Smooth muscle cell (in vitro differentiated cells): Measurements from ENCODE around the gene AMOTL1. TPM values are rescaled to one million over a fixed set of nuclear protein-coding genes. Genes with fewer than 3 reads are reported as not detected.

Experiments
- DNase-seq: peaks from one replicate; lab custom pipeline; 2025; ENCODE audit not compliant: unreplicated experiment; lab: John Stamatoyannopoulos, UW
- H2AFZ ChIP-seq: fragments of 200-600 bp; sonication (generic); 2 replicates; pipeline ENCODE4 v1.6.0; 2016; ENCODE audit warnings: antibody characterized with exemption, low read depth, mild to moderate bottlenecking
- H3F3A ChIP-seq: fragments of 200-600 bp; sonication (generic); 2 replicates; pipeline ENCODE4 v1.6.0; 2017; ENCODE audit warnings: antibody characterized with exemption, low read depth
- H3K27ac ChIP-seq: fragments of 200-600 bp; sonication (generic); 2 replicates; pipeline ENCODE4 v1.5.1; 2016; ENCODE audit warnings: low read depth, mild to moderate bottlenecking
- H3K27me3 ChIP-seq: fragments of 200-600 bp; sonication (generic); 2 replicates; pipeline ENCODE4 v1.6.1; 2016; ENCODE audit warnings: low read depth, mild to moderate bottlenecking
- H3K36me3 ChIP-seq: fragments of 200-600 bp; sonication (generic); 2 replicates; pipeline ENCODE4 v1.5.1; 2016; ENCODE audit warnings: low read depth
- H3K4me1 ChIP-seq: fragments of 200-600 bp; sonication (generic); 2 replicates; pipeline ENCODE4 v1.5.1; 2016; ENCODE audit warnings: low read depth
- H3K4me2 ChIP-seq: fragments of 200-600 bp; sonication (generic); 2 replicates; pipeline ENCODE4 v1.6.0; 2016; ENCODE audit warnings: mild to moderate bottlenecking
- H3K4me3 ChIP-seq: fragments of 200-600 bp; sonication (generic); 2 replicates; pipeline ENCODE4 v1.5.1; 2016; ENCODE audit warnings: mild to moderate bottlenecking
- H3K79me2 ChIP-seq: fragments of 200-600 bp; sonication (generic); 2 replicates; pipeline ENCODE4 v1.6.0; 2016; ENCODE audit warnings: low read depth, mild to moderate bottlenecking
- H3K9ac ChIP-seq: fragments of 200-600 bp; sonication (generic); 2 replicates; pipeline ENCODE4 v1.6.0; 2016; ENCODE audit warnings: low read depth
- H3K9me3 ChIP-seq: fragments of 200-600 bp; sonication (generic); replicated peaks from 2 replicates; pipeline ENCODE4 v1.5.1; 2016; ENCODE audit warnings: low read depth
- H4K20me1 ChIP-seq: fragments of 200-600 bp; sonication (generic); 2 replicates; pipeline ENCODE4 v1.6.0; 2016; ENCODE audit warnings: low read depth
- WGBS: methylation state at CpG from one replicate; pipeline ENCODE4 v1.1.7; 2016; ENCODE audit warnings: low lambda C conversion rate; 5-methylcytosine and 5-hydroxymethylcytosine counted together
- polyA plus RNA-seq: library from polyadenylated mRNA; unstranded; fragments of >200 nt; fragmentation: Nextera tagmentation; extraction: Ambion mirVana; gene quantifications from 2 replicates; pipeline ENCODE4 v1.2.1, GENCODE V29; 2016
- total RNA-seq: library from RNA; depleted of rRNA; stranded (reverse); fragments of >200 nt; gene quantifications from 2 replicates; pipeline ENCODE4 v1.2.3, GENCODE V29; 2014
- TF ChIP-seq, protein P1 (sequence below): fragments of 200-600 bp; sonication (generic); IDR thresholded peaks from 2 replicates; pipeline ENCODE4 v1.5.1; 2017; ENCODE audit warnings: borderline replicate concordance, mild to moderate bottlenecking, antibody characterized with exemption; ENCODE audit not compliant: insufficient read depth, poor library complexity, severe bottlenecking

AMOTL1 gene
- total and polyA plus RNA-seq, 2 experiments from 2014 or later = 23.4 to 61.0 TPM

DNA sequence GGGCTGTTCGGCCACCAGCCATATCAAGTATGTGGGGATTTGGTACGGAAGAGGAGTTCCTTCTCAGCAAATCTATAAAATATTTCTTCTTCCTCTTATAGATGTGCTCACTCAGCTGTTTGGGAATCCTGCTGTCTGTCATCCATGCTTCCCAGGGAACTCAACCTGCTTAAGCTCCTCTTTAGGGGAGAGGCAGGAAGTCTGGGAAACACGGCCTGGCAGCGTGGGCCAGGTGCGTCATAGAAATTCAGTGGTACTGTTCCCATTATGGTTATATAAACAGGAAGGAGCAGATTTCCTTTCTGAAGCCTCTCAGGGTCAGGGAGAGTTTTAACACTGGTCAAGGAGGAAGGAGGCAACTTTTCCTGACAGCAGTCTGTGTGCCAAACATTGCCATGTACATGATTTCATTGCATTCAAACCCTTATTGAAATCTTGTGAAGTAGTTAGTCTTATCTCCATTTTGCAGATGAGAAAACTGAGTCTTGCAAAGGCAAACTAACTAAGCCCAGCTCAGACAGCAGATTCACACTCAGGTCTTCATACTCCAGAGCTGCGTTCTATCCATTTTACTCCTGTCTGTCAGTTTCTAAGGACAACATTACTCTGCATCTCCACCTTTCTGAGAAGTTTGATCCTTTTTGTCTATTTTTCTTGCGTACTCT lies 35.4 kb upstream of the AMOTL1 start:
- H3K9ac ChIP-seq = no peak overlapping the region
- no peaks in the 10 kb centered on the region for H3K9me3 ChIP-seq
- H3K4me2 ChIP-seq = peak overlapping the region; percentile 23
- no peaks in the 10 kb centered on the region for H4K20me1 ChIP-seq
- no peak for DNase-seq
- H3K4me3 ChIP-seq = no peak overlapping the region
- WGBS = 61% methylated on average over 7 of the region's 7 CpGs
- H3F3A ChIP-seq = peaks cover 18% of the 10 kb centered on the region
- peak overlapping the region; percentile 69 for H3K27ac ChIP-seq
- H3K36me3 ChIP-seq = no peaks in the 10 kb centered on the region
- no peaks in the 10 kb centered on the region for H3K27me3 ChIP-seq
- H3K79me2 ChIP-seq = no peaks in the 10 kb centered on the region
- H3K4me1 ChIP-seq = peaks cover 23% of the 10 kb centered on the region
- no peak overlapping the region for H2AFZ ChIP-seq
- TF ChIP-seq, protein P1, sequence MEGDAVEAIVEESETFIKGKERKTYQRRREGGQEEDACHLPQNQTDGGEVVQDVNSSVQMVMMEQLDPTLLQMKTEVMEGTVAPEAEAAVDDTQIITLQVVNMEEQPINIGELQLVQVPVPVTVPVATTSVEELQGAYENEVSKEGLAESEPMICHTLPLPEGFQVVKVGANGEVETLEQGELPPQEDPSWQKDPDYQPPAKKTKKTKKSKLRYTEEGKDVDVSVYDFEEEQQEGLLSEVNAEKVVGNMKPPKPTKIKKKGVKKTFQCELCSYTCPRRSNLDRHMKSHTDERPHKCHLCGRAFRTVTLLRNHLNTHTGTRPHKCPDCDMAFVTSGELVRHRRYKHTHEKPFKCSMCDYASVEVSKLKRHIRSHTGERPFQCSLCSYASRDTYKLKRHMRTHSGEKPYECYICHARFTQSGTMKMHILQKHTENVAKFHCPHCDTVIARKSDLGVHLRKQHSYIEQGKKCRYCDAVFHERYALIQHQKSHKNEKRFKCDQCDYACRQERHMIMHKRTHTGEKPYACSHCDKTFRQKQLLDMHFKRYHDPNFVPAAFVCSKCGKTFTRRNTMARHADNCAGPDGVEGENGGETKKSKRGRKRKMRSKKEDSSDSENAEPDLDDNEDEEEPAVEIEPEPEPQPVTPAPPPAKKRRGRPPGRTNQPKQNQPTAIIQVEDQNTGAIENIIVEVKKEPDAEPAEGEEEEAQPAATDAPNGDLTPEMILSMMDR = no peak

DNA sequence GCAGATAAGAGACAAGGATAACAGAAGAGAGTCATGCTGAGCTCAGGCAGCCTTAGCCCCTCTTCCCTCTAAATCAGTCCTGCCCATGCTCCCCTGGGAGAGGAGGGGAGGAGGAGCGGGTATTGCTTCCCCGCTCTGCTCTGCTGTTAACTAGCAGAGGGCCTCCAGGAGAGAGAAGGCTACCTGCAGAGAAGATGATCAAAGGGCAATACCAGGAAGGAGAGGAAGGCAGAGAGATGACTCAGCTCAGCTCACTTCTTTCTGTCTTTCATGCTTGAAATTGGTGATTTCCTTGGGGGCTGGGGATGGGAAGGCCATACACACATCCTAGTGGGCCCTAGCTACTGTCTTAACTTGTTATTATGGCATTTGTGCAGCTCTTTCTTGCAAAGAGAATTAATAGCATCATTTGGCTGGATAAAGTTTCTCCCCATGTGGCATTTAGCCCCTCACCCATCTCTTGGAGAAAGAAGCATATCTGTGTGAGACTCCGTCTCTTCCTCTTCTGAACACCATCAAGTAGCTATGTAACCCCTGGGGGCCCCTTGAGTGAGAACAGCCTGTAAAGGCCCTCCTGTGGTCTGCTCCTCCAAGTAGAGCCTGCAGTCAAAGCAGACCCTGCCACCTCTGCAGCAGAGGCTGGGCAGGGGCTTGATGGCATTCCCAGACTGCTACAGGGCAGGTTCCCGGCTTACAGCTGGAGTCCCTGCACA lies 33.4 kb upstream of the AMOTL1 start:
- H3K27ac ChIP-seq = no peak overlapping the region
- no peak overlapping the region for H3K4me2 ChIP-seq
- DNase-seq = no peak

GRCh38 chr11:94735907-94736306 lies 32.2 kb upstream of the AMOTL1 start:
- DNase-seq = no peak
- peaks cover 23% of the 10 kb centered on the region for H3K4me1 ChIP-seq
- no peaks in the 10 kb centered on the region for H3K79me2 ChIP-seq
- H3K27me3 ChIP-seq = no peaks in the 10 kb centered on the region
- no peak overlapping the region for H3K4me3 ChIP-seq
- H3K4me2 ChIP-seq = no peak overlapping the region
- H3K9me3 ChIP-seq = no peaks in the 10 kb centered on the region
- no peak overlapping the region for H3K9ac ChIP-seq
- no peaks in the 10 kb centered on the region for H4K20me1 ChIP-seq
- no peak overlapping the region for H3K27ac ChIP-seq
- TF ChIP-seq, protein P1 = no peak
- H2AFZ ChIP-seq = no peak overlapping the region
- WGBS = 82% methylated on average over 4 of the region's 4 CpGs
- H3K36me3 ChIP-seq = no peaks in the 10 kb centered on the region
- peaks cover 18% of the 10 kb centered on the region for H3F3A ChIP-seq

More for the DNA sequence above, 33.4 kb upstream of the AMOTL1 start:
- H3K9me3 ChIP-seq = no peaks in the 10 kb centered on the region
- peaks cover 18% of the 10 kb centered on the region for H3F3A ChIP-seq
- TF ChIP-seq, protein P1 = no peak
- no peak overlapping the region for H3K9ac ChIP-seq
- H3K4me1 ChIP-seq = peaks cover 23% of the 10 kb centered on the region
- WGBS = 79% methylated on average over 4 of the region's 4 CpGs
- no peaks in the 10 kb centered on the region for H3K36me3 ChIP-seq
- no peaks in the 10 kb centered on the region for H3K79me2 ChIP-seq
- H3K4me3 ChIP-seq = no peak overlapping the region
- H2AFZ ChIP-seq = no peak overlapping the region
- no peaks in the 10 kb centered on the region for H3K27me3 ChIP-seq
- no peaks in the 10 kb centered on the region for H4K20me1 ChIP-seq
